DND-41 (cell line): Measurements from ENCODE around the gene SMAD1.

Source experiments
- ATAC-seq: fragments of 200-7000 bp; cut with Tn5 transposase; 3 replicates; pipeline ENCODE4 v1.9.1; 2021; ENCODE audit warnings: low read depth; ENCODE audit not compliant: insufficient read depth
- DNase-seq: peaks from one replicate; pipeline ENCODE4 v3.0.0-alpha.2; 2020
- H2AFZ ChIP-seq: 2 replicates; pipeline ENCODE4 v1.6.0; 2012; ENCODE audit warnings: low read depth, low read length
- H3K27ac ChIP-seq: 2 replicates; pipeline ENCODE4 v1.5.1; 2012; ENCODE audit warnings: low read length, inconsistent platforms
- H3K27me3 ChIP-seq: fragments of 200-600 bp; sonication (generic); 2 replicates; pipeline ENCODE4 v1.6.0; 2012; ENCODE audit warnings: low read length, mild to moderate bottlenecking, inconsistent platforms; ENCODE audit not compliant: insufficient read depth, poor library complexity
- H3K36me3 ChIP-seq: 2 replicates; pipeline ENCODE4 v1.5.1; 2012; ENCODE audit warnings: low read length, inconsistent platforms; ENCODE audit not compliant: insufficient read depth
- H3K4me1 ChIP-seq: 2 replicates; pipeline ENCODE4 v1.5.1; 2012; ENCODE audit warnings: mild to moderate bottlenecking, low read length; ENCODE audit not compliant: insufficient read depth
- H3K4me2 ChIP-seq: 2 replicates; pipeline ENCODE4 v1.6.0; 2012; ENCODE audit warnings: mild to moderate bottlenecking, moderate library complexity, low read length, inconsistent platforms; ENCODE audit not compliant: insufficient read depth
- H3K4me3 ChIP-seq, 2 experiments: fragments of 200-600 bp in 1 of 2; shearing (Covaris generic) in 1 of 2; 2 replicates each; pipeline ENCODE4 v1.5.1; 2012 to 2016; ENCODE audit warnings: inconsistent platforms in 2 of 2, low read length in 2 of 2, mild to moderate bottlenecking in 2 of 2, low read depth in 1 of 2, moderate library complexity in 1 of 2
- H3K79me2 ChIP-seq: 2 replicates; pipeline ENCODE4 v1.6.0; 2012; ENCODE audit warnings: low read length, inconsistent platforms; ENCODE audit not compliant: insufficient read depth
- H3K9ac ChIP-seq: 2 replicates; pipeline ENCODE4 v1.6.0; 2012; ENCODE audit warnings: low read depth, mild to moderate bottlenecking, inconsistent platforms, low read length, moderate library complexity
- H3K9me3 ChIP-seq: 2 replicates; pipeline ENCODE4 v1.5.1; 2012; ENCODE audit warnings: low read length, moderate library complexity, mild to moderate bottlenecking, inconsistent platforms; ENCODE audit not compliant: insufficient read depth, severe bottlenecking
- H4K20me1 ChIP-seq: 2 replicates; pipeline ENCODE4 v1.6.0; 2012; ENCODE audit warnings: low read length; ENCODE audit not compliant: insufficient read depth
- EZH2 ChIP-seq: IDR thresholded peaks from 3 replicates; pipeline ENCODE4 v1.6.1; 2012; ENCODE audit warnings: borderline replicate concordance, low read depth, mild to moderate bottlenecking, moderate library complexity, low read length, inconsistent platforms; ENCODE audit not compliant: severe bottlenecking
- TF ChIP-seq, protein P1 (sequence below): IDR thresholded peaks from 2 replicates; pipeline ENCODE4 v1.5.1; 2012; ENCODE audit warnings: borderline replicate concordance, low read length, moderate library complexity, mild to moderate bottlenecking; ENCODE audit not compliant: poor library complexity, severe bottlenecking; ENCODE audit errors: extremely low read depth

SMAD1 gene

GRCh38 chr4:145485120-145485519 is 3.5 kb downstream of the SMAD1 start:
- no peak overlapping the region for H3K4me2 ChIP-seq
- peaks cover 21% of the 10 kb centered on the region for H3K4me1 ChIP-seq
- no peak for ATAC-seq

DNA sequence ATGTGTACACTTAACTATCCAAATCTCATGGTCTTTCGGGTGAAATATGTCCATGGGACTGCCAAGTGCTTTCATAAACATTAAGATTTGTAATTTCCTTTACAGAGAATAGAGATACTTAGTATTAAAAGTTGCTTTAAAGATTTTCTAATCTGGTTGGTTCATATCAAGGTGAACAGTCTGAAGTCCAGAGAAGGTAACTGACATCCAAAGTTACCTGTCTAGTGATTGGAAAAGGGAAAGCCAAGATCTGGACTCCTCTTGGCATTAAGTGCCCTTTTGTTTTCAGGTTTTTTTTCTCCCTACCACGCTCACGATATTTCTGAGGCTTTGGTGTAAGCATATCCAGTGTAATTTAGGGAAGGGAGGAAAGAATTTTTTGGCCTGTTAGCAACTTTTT is 5.0 kb downstream of the SMAD1 start:
- TF ChIP-seq EZH2 = no peak
- TF ChIP-seq, protein P1, sequence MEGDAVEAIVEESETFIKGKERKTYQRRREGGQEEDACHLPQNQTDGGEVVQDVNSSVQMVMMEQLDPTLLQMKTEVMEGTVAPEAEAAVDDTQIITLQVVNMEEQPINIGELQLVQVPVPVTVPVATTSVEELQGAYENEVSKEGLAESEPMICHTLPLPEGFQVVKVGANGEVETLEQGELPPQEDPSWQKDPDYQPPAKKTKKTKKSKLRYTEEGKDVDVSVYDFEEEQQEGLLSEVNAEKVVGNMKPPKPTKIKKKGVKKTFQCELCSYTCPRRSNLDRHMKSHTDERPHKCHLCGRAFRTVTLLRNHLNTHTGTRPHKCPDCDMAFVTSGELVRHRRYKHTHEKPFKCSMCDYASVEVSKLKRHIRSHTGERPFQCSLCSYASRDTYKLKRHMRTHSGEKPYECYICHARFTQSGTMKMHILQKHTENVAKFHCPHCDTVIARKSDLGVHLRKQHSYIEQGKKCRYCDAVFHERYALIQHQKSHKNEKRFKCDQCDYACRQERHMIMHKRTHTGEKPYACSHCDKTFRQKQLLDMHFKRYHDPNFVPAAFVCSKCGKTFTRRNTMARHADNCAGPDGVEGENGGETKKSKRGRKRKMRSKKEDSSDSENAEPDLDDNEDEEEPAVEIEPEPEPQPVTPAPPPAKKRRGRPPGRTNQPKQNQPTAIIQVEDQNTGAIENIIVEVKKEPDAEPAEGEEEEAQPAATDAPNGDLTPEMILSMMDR = no peak
- peaks cover 16% of the 10 kb centered on the region for H3K4me1 ChIP-seq
- H3K79me2 ChIP-seq = no peaks in the 10 kb centered on the region
- DNase-seq (no peak), ATAC-seq (no peak)
- H3K9me3 ChIP-seq = no peaks in the 10 kb centered on the region
- no peak overlapping the region for H3K4me2 ChIP-seq
- no peak overlapping the region for H3K27ac ChIP-seq
- H2AFZ ChIP-seq = no peak overlapping the region
- no peak overlapping the region for H3K4me3 ChIP-seq
- H3K36me3 ChIP-seq = no peaks in the 10 kb centered on the region
- no peaks in the 10 kb centered on the region for H4K20me1 ChIP-seq
- no peak overlapping the region for H3K9ac ChIP-seq
- peaks cover 47% of the 10 kb centered on the region for H3K27me3 ChIP-seq

More at GRCh38 chr4:145485120-145485519, 3.5 kb downstream of the SMAD1 start:
- Histone ChIP-seq H3K36me3 (no peaks in the 10 kb centered on the region), H3K27me3 (peaks cover 62% of the 10 kb centered on the region), H3K79me2 (no peaks in the 10 kb centered on the region), H3K9me3 (no peaks in the 10 kb centered on the region), H3K9ac (no peak overlapping the region), H3K4me3 (no peak overlapping the region), H3K27ac (no peak overlapping the region), H2AFZ (no peak overlapping the region), H4K20me1 (no peaks in the 10 kb centered on the region)
- TF ChIP-seq, protein P1 = no peak
- no peak for TF ChIP-seq EZH2
- DNase-seq = no peak

- Histone ChIP-seq H3K27me3 (peaks cover 36% of the 10 kb centered on the region), H2AFZ (no peak overlapping the region), H3K79me2 (no peaks in the 10 kb centered on the region), H3K4me2 (no peak overlapping the region), H3K4me3 (no peak overlapping the region), H3K9me3 (no peaks in the 10 kb centered on the region), H3K9ac (no peak overlapping the region), H3K4me1 (peaks cover 5% of the 10 kb centered on the region), H3K36me3 (no peaks in the 10 kb centered on the region), H4K20me1 (no peaks in the 10 kb centered on the region), H3K27ac (no peak overlapping the region)
- DNase-seq = no peak
- ATAC-seq = no peak
- TF ChIP-seq, protein P1 = no peak
- no peak for TF ChIP-seq EZH2
Observed at GRCh38 chr4:145487631-145488030, 6.0 kb downstream of the SMAD1 start.

- no peaks in the 10 kb centered on the region for H3K4me1 ChIP-seq
- no peak overlapping the region for H3K9ac ChIP-seq
- ATAC-seq = no peak
Observed at GRCh38 chr4:145488310-145488709, 6.7 kb downstream of the SMAD1 start.

More at GRCh38 chr4:145488310-145488709, 6.7 kb downstream of the SMAD1 start:
- Histone ChIP-seq H3K9me3 (no peaks in the 10 kb centered on the region), H3K27me3 (peaks cover 30% of the 10 kb centered on the region), H4K20me1 (no peaks in the 10 kb centered on the region), H3K79me2 (no peaks in the 10 kb centered on the region), H2AFZ (no peak overlapping the region), H3K4me3 (no peak overlapping the region), H3K4me2 (no peak overlapping the region), H3K36me3 (no peaks in the 10 kb centered on the region), H3K27ac (no peak overlapping the region)
- DNase-seq = no peak
- TF ChIP-seq, protein P1 = no peak
- TF ChIP-seq EZH2 = no peak
